HG03457 (cell line): ENCODE data around the gene GPAM.

ENCODE experiments used
- ATAC-seq: cut with Tn5 transposase; IDR thresholded peaks from one replicate; pipeline ENCODE4 v1.9.1; 2021; ENCODE audit warnings: moderate number of reproducible peaks; ENCODE audit not compliant: unreplicated experiment

The GPAM gene

GRCh38 chr10:112185959-112186358 lies 2.4 kb upstream of the GPAM start:
- ATAC-seq, result no peak

- ATAC-seq, result no peak
Measured at GRCh38 chr10:112184379-112184778, 814 bp upstream of the GPAM start.

- no peak for ATAC-seq
Measured at GRCh38 chr10:112184052-112184371, 447 bp upstream of the GPAM start.

- no peak for ATAC-seq
Measured at GRCh38 chr10:112182784-112183328, 709 bp downstream of the GPAM start.

- ATAC-seq, result no peak
Measured at GRCh38 chr10:112177247-112177646, 6.3 kb downstream of the GPAM start.

- ATAC-seq, result no peak
Measured at GRCh38 chr10:112176543-112176942, 7.0 kb downstream of the GPAM start.

GRCh38 chr10:112175409-112175808 lies 8.2 kb downstream of the GPAM start:
- ATAC-seq, result no peak

GRCh38 chr10:112173206-112173605 lies 10.4 kb downstream of the GPAM start:
- ATAC-seq, result no peak

- ATAC-seq, result no peak
Measured at GRCh38 chr10:112168733-112169132, 14.8 kb downstream of the GPAM start.

GRCh38 chr10:112166800-112167199 lies 16.8 kb downstream of the GPAM start:
- ATAC-seq, result no peak

GRCh38 chr10:112161757-112162518 lies 21.6 kb downstream of the GPAM start:
- ATAC-seq, result no peak

GRCh38 chr10:112160834-112161233 lies 22.7 kb downstream of the GPAM start:
- ATAC-seq, result no peak

- ATAC-seq, result no peak
Measured at GRCh38 chr10:112159469-112159868, 24.1 kb downstream of the GPAM start.

GRCh38 chr10:112151524-112152039 lies 32.0 kb downstream of the GPAM start:
- no peak for ATAC-seq

- ATAC-seq, result no peak
Measured at GRCh38 chr10:112148331-112148730, 35.2 kb downstream of the GPAM start.

GRCh38 chr10:112146799-112147198 lies 36.8 kb downstream of the GPAM start:
- no peak for ATAC-seq

GRCh38 chr10:112145263-112145662 lies 38.3 kb downstream of the GPAM start:
- no peak for ATAC-seq

GRCh38 chr10:112143420-112143819 lies 40.1 kb downstream of the GPAM start:
- ATAC-seq, result no peak

GRCh38 chr10:112141292-112141691 lies 42.3 kb downstream of the GPAM start:
- ATAC-seq, result no peak

- peak; percentile 99 for ATAC-seq
Measured at GRCh38 chr10:112140110-112140970, 43.2 kb downstream of the GPAM start.

- ATAC-seq, result no peak
Measured at GRCh38 chr10:112139176-112139575, 44.4 kb downstream of the GPAM start.
